Measurements from ENCODE around the gene ZSCAN21. TPM values are rescaled to one million over a fixed set of nuclear protein-coding genes. Genes with fewer than 3 reads are reported as not detected.

ZSCAN21 gene
- total RNA-seq, 1 experiment from 2014 or later: 24.3 TPM

GRCh38 chr7:100065452-100066186 lies 16.0 kb downstream of the ZSCAN21 start:
- no peaks in the 10 kb centered on the region for H3K23me2 ChIP-seq (ENCODE audit: insufficient read length, low read depth, low read length, poor library complexity, severe bottlenecking)
- H3K27ac ChIP-seq (ENCODE audit: insufficient read length, low read depth, low read length): no peak overlapping the region
- H2AFZ ChIP-seq (ENCODE audit: low read length): no peak overlapping the region
- H3K4ac ChIP-seq (ENCODE audit: low read depth, low read length): no peak overlapping the region
- no peak overlapping the region for H4K5ac ChIP-seq (ENCODE audit: insufficient read length, low read depth, low read length)
- H2BK20ac ChIP-seq (ENCODE audit: low read depth, low read length, poor library complexity, severe bottlenecking): no peak overlapping the region
- H3K9me3 Mint-ChIP-seq: peaks cover 12% of the 10 kb centered on the region in 2 experiments
- H3K27me3 ChIP-seq (ENCODE audit: insufficient read depth, low read length): no peaks in the 10 kb centered on the region
- H3K27me3 Mint-ChIP-seq (ENCODE audit: low read depth): no peaks in the 10 kb centered on the region; the same call in 1 of the 2 replicates
- DNase-seq: no peak
- no peak overlapping the region for H3K56ac ChIP-seq (ENCODE audit: insufficient read length, low read depth, low read length)
- H2BK120ac ChIP-seq (ENCODE audit: low read depth, low read length, poor library complexity, severe bottlenecking): no peak overlapping the region
- H3K9me3 ChIP-seq (ENCODE audit: control insufficient read depth, low read depth, low read length): peaks cover 10% of the 10 kb centered on the region
- H4K20me1 ChIP-seq (ENCODE audit: control insufficient read depth, insufficient read depth, insufficient read length): no peaks in the 10 kb centered on the region
- no peak overlapping the region for H3T11ph ChIP-seq (ENCODE audit: low read length)
- H3K79me2 ChIP-seq (ENCODE audit: insufficient read depth, low read length): no peaks in the 10 kb centered on the region
- H2BK15ac ChIP-seq (ENCODE audit: low read depth, low read length): no peak overlapping the region
- no peak overlapping the region for H3K18ac ChIP-seq (ENCODE audit: insufficient read length, low read depth, low read length)
- H3K23ac ChIP-seq (ENCODE audit: insufficient read length, low read depth, low read length): no peak overlapping the region
- H3K79me1 ChIP-seq (ENCODE audit: insufficient read depth, low read depth, low read length, poor library complexity, severe bottlenecking): no peaks in the 10 kb centered on the region
- H3K27ac Mint-ChIP-seq: peak overlapping the region in 2 of 3 experiments; percentile 51 to 88; a peak in 2 of 7 replicates
- H2AK5ac ChIP-seq (ENCODE audit: insufficient read length, low read length): no peak overlapping the region
- H3K4me1 ChIP-seq (ENCODE audit: insufficient read depth, low read length): no peaks in the 10 kb centered on the region
- H3K9ac ChIP-seq (ENCODE audit: extremely low read depth, insufficient read length, low read length): no peak overlapping the region
- no peak overlapping the region for H2BK12ac ChIP-seq (ENCODE audit: insufficient read length, low read depth, low read length)
- peaks cover 46 to 86% (median 67%) of the 10 kb centered on the region in 3 experiments for H3K36me3 Mint-ChIP-seq (ENCODE audit: insufficient read depth in 1 of 3, low read depth in 3 of 3)
- H3K14ac ChIP-seq (ENCODE audit: insufficient read depth, low read length): no peak overlapping the region
- H4K91ac ChIP-seq (ENCODE audit: insufficient read length, low read depth, low read length): no peak overlapping the region
- no peak overlapping the region for H3K4me2 ChIP-seq (ENCODE audit: insufficient read depth, insufficient read length, low read length)
- no peak overlapping the region for H4K8ac ChIP-seq (replicated peaks; ENCODE audit: insufficient read length, low read depth, low read length)
- H2BK5ac ChIP-seq (ENCODE audit: insufficient read length, low read length): no peak overlapping the region
- H3K4me1 Mint-ChIP-seq: no peaks in the 10 kb centered on the region
- no peak for TF ChIP-seq CTCF (conservative IDR thresholded peaks at IDR 0.05)
- H3K4me3 Mint-ChIP-seq: no peak overlapping the region
- WGBS (ENCODE audit: extremely low coverage, insufficient read length, low lambda C conversion rate): no CpG with 5 or more reads among the region's 8 CpGs
